PFSK-1 (cell line): ENCODE data around the gene BCR.

ENCODE experiments used
- FOXP2 ChIP-seq: optimal IDR thresholded peaks from 2 replicates; pipeline ENCODE3; 2011; ENCODE audit warnings: borderline replicate concordance, control low read depth, inconsistent platforms; ENCODE audit not compliant: insufficient read depth; ENCODE audit errors: extremely low read length, extremely low read depth
- POLR2AphosphoS5 ChIP-seq: IDR thresholded peaks from 2 replicates; pipeline ENCODE4 v1.6.1; 2012; ENCODE audit warnings: low read depth, mild to moderate bottlenecking, control low read depth, low read length, moderate library complexity
- REST ChIP-seq, 2 experiments: IDR thresholded peaks; 2 replicates each; pipeline versions ENCODE4 v1.6.1 to v1.8.0; 2011 to 2012; ENCODE audit warnings: low read depth in 2 of 2, low read length in 2 of 2, control low read depth in 1 of 2, inconsistent platforms in 1 of 2, mild to moderate bottlenecking in 1 of 2, moderate library complexity in 1 of 2; ENCODE audit not compliant: insufficient read depth in 1 of 2
- SIN3A ChIP-seq: IDR thresholded peaks from 2 replicates; pipeline ENCODE4 v1.6.1; 2012; ENCODE audit warnings: mild to moderate bottlenecking, low read length, moderate library complexity, borderline replicate concordance; ENCODE audit not compliant: insufficient read depth
- TAF1 ChIP-seq: IDR thresholded peaks from 2 replicates; pipeline ENCODE4 v1.6.1; 2012; ENCODE audit warnings: low read length, control low read depth, borderline replicate concordance; ENCODE audit not compliant: insufficient read depth

Gene BCR

GRCh38 chr22:23239429-23239828 is 59.1 kb downstream of the BCR start:
- no peak for TF ChIP-seq SIN3A
- TF ChIP-seq POLR2AphosphoS5 = no peak
- no peak for TF ChIP-seq FOXP2
- no peak for TF ChIP-seq REST (IDR thresholded peaks at IDR 0.05; ENCODE audit: insufficient read depth in 1 of 2, low read depth in 2 of 2, low read length in 2 of 2)
- no peak for TF ChIP-seq TAF1

DNA sequence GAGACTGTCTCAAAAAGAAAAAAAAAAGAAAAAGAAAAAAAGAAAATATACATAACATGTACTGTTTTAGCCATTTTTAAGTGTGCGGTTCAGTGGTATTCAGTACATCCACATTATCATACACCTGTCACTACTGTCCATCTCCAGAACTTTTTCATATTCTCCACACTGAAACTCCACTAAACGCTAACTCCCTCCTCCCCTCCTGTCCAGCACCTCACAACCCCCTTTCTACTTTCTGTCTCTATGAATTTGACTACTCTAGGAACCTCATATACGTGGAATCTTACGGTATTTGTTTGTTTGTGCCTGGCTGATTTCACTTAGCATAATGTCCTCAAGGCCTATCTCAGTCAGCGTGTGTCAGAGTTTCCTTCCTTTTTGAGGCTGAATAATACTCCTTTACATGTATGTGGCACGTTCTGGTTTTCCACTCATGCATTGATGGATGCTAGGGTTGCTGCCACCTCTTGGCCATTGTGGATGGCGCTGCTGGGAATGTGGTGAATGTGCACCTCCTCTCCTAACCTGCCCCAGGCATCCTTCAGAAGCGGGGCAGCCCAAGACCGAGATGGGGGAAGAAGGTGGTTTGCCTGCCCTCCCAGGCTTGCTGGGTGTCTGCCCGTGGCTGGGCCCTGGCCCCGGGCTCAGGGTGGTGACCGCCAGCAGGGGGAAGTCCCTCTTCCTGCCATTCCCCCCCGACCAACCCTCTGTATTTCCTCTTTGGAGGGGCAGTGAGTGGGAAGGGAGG is 60.5 kb downstream of the BCR start:
- TF ChIP-seq POLR2AphosphoS5 (no peak), TAF1 (no peak), SIN3A (no peak), REST (IDR thresholded peaks at IDR 0.05; ENCODE audit: insufficient read depth in 1 of 2, low read depth in 2 of 2, low read length in 2 of 2) (no peak), FOXP2 (no peak)

DNA sequence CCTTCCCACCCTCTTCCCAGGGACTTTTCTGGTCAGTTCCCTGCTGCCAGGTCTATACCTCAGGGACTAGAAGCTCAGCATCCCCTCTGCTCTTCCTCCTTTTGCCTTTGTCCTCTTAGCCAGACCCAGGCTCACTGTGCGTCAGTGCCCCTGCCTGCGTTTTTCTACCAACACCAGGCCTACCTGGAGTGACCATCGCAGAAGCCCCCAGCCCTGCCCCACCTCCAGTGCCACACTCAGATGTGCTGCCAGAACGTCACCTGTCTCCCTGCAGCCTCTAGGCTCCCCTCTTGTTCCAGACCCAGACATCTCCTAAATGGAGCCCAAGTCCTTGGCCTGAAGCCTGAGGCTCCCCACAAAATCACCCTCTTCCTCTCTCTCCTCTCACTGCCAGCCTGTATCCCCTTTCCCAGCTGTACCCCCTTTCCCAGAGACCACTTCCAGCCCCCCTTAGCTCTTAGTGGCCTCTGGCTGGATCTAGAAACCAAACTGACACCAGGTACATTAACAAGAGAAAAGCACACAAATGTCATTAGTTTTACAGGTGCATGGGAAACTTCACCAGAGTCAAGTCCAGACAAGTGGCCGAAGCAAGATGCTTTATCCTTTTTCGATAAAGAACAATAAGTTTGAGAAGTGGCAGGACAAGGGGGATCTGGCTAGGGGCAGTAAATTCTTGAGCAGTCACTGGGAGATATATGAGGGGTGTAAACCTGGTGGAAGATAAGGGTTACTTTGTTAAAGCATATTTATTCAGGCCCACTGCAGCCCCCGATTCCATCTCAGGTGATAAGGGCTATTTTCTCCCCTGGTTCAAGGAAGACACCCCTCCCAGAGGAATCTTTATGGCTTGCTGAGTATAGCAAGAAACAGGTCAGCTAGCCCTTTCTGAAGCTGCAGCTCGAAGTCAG is 61.5 kb downstream of the BCR start:
- no peak for TF ChIP-seq FOXP2
- TF ChIP-seq SIN3A = no peak
- TF ChIP-seq POLR2AphosphoS5 = no peak
- TF ChIP-seq TAF1 = no peak
- TF ChIP-seq REST (IDR thresholded peaks at IDR 0.05; ENCODE audit: insufficient read depth in 1 of 2, low read depth in 2 of 2, low read length in 2 of 2) = no peak

GRCh38 chr22:23242473-23243001 is 62.2 kb downstream of the BCR start:
- TF ChIP-seq FOXP2 (no peak), SIN3A (no peak), REST (IDR thresholded peaks at IDR 0.05; ENCODE audit: insufficient read depth in 1 of 2, low read depth in 2 of 2, low read length in 2 of 2) (no peak), POLR2AphosphoS5 (no peak), TAF1 (no peak)
